GM19324 (cell line): Measurements from ENCODE around the gene VPS54.
"Not testable (repeated sequence)": the region's sequence is repeated elsewhere in the genome, so short reads cannot be mapped to it uniquely, and the experiment has no call there.

Experiments
- ATAC-seq: cut with Tn5 transposase; IDR thresholded peaks from one replicate; pipeline ENCODE4 v1.9.1; 2021; ENCODE audit warnings: mild to moderate bottlenecking, moderate library complexity; ENCODE audit not compliant: unreplicated experiment, low FRiP score

The VPS54 gene

DNA sequence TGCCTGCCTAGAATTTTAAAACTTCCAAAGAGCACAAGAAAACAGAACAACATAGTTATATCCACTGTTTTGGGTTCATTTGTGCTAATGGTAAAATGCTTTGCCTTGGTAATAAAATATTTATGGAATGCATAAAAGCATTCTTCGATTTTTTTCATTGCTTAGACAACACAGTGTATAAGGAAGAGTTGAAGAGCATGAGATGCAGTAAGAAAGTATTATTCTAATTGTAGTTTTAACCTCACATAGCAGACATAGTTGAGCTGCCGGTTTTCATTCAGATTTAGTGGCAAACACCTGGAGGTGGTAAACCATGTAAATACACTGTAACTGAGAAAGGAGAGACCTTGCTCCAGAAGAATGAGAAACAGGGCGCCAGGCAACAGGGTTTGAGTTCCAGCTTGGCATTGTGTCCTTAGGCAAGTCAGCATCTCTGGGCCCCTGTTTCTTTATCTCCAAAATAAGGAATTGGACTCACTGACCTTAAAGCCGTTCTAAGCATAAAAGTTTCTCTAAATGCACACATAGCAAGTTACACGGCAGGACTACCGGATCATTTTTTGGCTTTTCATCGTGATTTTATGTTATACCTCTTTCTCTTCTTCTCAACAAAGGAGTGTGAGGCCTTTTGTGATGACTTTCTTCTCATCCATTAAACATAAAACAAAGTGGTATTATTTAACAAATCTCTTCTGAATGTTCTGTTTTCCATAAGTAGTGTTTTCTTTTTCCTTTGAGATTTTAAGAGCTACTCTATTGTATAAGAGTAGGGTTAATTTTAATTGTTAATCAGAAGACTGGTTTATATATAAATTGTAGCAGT, 169.6 kb downstream of the VPS54 start:
- ATAC-seq: no peak

DNA sequence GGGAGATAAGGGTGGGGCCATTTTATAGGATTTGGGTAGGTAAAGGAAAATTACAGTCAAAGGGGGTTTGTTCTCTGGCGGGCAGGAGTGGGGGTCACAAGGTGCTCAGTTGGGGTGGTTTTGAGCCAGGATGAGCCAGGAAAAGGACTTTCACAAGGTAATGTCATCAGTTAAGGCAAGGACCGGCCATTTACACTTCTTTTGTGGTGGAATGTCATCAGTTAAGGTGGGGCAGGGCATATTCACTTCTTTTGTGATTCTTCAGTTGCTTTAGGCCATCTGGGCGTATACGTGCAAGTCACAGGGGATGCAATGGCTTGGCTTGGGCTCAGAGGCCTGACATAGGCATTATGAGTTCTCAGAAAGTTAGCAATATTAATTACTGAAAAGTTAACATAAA, 171.7 kb downstream of the VPS54 start:
- not testable (repeated sequence) for ATAC-seq

DNA sequence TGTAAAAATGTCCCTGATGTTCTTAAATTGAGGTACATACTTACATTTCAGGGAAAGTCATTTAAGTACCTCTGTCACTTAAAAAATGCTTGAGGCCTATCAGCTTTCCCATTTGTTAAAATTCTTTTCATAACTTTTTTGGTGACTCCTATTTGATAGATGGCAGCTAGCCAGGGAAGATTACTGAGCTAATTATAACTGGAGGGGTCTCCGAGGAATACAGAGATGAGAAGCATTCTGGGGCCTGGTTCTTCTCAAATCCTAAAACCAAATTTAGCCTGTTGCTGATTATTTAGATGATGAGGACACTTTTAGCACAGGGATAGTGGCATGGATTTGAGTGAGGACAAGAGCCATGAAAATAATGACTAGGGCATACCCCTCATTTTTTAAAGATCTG, 172.7 kb downstream of the VPS54 start:
- no peak for ATAC-seq

DNA sequence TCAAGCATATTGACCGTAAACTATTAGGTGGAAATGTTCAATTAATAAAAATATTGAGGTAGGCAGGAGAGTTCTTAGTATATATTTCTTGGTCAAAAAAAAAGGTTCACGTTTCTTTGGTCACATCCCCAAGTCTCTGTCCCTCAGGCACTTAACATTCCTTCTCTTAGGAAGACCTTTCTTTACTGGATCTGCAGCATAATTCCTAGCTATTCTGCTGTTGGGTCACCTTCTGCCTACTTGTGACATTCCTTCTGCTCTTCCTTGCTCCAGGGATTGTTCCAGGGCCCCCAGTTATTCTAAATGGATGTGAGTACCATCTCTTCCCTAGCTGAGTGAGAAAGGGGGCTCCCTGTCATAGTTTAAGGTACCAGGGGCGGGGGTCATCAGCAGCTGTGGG, 173.4 kb downstream of the VPS54 start:
- ATAC-seq: no peak

DNA sequence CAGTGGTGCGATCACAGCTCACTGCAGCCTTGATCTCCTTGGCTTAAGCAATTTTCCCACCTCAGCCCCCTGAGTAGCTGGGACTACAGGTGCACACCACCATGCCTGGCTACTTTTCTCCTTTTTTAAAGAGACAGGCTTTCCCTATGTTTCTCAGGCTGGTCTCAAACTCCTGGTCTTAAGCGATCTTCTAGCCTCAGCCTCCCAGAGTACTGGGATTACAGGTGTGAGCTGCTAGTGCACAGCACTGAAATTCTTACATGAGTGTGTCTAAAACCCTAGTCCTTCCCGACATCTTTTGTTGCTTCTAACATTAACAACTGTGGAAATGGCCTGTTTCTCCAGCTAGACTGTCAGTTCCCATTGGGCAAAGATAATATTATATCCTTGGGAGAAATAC, 174.6 kb downstream of the VPS54 start:
- ATAC-seq: no peak

DNA sequence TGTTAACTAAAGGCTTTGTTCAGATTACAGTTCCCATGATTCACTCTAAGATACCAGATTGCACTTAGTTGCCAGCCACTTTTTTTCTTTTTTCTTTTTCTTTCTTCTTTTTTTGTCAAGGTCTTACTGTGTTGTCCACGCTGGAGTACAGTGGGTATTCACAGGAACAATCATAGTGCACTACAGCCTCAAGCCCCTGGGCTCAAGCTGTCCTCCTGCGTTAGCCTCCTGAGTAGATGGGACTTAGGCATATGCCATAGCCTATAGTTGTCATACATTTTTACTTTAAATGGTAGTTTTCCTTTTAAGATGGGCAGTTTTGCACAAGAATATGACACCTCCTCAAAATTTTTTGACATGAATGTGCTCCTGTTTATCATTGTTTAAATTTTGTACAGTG, 175.4 kb downstream of the VPS54 start:
- no peak for ATAC-seq

DNA sequence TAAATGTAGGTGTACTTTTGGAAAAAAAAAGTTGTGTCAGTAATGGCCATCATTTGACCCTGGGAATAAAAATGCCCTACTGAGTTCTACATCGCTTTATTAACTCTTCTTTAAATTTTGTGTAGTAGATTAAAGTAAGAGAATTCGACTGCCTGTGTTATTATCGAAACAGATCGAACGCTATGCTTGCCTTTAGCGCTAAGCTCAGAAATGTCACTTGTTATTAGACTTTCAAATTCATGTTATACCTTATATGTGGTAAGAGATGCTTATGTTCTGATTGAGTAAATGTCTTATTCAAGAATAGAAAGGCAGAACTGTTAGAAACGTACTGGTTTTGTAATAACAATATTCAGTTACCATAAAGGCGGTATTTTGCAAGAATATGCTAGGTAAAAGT, 176.1 kb downstream of the VPS54 start:
- no peak for ATAC-seq

DNA sequence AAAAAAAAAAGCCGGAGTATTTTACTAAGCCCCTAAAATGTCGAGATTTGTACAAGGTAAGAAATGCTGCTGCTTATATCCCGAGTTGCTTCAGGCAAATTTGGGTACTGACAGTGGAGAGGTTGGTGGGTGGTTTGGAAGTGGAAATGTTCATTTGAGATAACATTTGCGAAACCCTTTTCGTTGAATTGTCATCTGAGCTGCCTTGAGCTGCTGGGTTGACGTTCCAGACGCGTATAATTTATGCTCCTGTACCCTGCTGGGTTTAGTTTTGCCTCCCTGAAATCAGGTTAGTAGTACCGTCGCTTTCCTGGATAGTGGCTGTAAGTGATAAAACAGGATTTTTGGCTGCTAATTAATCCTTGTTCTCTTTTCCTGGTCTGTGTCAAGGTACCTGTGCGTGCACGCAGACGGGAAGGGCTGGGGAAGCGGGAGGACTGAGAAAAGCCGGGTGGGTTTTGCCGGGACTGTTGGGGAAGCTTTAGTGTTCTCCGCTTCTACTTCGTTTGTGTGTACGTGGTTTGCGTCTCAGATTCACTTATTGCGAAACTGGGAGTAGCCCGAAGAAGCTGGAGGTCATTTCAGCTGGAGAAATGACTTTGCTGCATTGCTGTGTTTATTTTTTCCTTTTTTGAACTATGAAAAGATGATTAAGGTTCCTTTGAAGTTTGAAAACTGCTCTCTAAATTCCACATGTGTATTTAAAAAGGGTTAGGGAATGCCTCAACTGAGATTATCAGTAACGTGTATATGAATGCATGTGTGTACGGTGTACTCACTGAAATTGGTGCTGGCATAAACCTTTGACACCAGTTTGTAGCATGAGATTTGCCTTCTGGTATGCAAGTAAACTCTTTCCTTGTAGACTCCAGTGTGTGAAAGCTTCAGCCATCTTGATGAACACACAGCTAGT, 176.8 kb downstream of the VPS54 start:
- ATAC-seq: no peak
